M059J (cell line): ENCODE data around the gene CCDC88C. TPM values are rescaled to one million over a fixed set of nuclear protein-coding genes. Genes with fewer than 3 reads are reported as not detected.
"Not testable (repeated sequence)": the region's sequence is repeated elsewhere in the genome, so short reads cannot be mapped to it uniquely, and the experiment has no call there.

Experiments
- DNase-seq: peaks from one replicate; pipeline ENCODE4 v3.0.0-alpha.2; 2012; ENCODE audit warnings: low read depth
- total RNA-seq: library from RNA; depleted of rRNA; stranded (reverse); fragments of >200 nt; shearing (Covaris generic); gene quantifications from 2 replicates; pipeline ENCODE4 v1.2.3, GENCODE V29; 2014

Gene CCDC88C
- total RNA-seq, 1 experiment from 2014 or later = 1.6 TPM

DNA sequence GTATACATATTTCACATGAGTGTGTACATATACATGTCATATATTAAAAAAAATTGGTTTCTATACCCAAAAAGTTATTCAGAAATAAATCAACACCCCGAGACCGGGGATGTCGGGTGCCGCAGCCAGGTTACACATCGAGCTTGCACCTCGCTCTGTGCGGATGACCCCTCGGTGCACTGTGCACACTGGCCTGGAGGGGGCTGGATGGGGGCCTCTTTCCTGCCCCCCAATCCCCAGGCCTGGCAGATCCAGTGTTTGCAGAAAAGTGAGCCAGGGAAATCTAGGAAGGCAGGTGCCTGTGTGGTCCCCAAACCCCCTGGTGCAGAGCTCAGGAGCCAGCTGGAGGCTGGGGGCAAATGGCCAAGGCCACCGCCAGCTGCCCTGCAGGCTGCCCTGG lies 146.0 kb downstream of the CCDC88C start:
- no peak for DNase-seq

DNA sequence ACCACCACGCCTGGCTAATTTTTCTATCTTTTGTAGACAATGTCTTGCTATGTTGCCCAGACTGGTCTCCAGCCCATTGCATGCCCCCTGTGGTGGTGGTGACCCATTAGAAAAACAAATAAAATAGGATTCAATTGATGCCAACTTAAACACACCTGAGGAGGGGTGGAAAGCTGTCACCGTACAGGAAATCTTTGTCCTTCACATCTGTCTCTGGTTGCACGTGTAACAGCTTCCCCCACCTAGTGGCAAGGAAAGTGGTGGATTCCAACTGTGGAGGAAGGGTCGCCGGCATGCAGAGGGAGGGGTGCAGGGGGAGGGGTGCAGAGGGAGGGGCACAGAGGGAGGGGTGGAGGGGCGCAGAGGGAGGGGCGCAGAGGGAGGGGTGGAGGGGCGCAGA lies 147.0 kb downstream of the CCDC88C start:
- DNase-seq = no peak

DNA sequence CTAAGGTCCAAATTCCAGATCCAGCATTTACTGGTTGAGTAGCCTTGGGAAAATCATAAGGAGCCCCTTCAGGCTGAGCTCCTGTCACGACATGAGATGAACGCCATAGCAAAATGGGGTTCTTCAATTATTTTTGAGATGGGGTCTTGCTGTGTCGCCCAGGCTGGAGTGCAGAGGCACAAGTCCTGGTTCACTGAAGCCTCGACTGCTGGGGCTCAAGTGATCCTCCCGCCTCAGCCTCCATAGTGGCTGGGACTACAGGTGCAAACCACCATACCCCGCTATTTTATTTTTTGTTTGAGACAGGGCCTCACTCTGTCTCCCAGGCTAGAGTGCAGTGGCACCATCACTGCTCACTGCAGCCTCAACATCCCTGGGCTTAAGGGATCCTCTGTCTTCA lies 147.4 kb downstream of the CCDC88C start:
- DNase-seq = no peak

DNA sequence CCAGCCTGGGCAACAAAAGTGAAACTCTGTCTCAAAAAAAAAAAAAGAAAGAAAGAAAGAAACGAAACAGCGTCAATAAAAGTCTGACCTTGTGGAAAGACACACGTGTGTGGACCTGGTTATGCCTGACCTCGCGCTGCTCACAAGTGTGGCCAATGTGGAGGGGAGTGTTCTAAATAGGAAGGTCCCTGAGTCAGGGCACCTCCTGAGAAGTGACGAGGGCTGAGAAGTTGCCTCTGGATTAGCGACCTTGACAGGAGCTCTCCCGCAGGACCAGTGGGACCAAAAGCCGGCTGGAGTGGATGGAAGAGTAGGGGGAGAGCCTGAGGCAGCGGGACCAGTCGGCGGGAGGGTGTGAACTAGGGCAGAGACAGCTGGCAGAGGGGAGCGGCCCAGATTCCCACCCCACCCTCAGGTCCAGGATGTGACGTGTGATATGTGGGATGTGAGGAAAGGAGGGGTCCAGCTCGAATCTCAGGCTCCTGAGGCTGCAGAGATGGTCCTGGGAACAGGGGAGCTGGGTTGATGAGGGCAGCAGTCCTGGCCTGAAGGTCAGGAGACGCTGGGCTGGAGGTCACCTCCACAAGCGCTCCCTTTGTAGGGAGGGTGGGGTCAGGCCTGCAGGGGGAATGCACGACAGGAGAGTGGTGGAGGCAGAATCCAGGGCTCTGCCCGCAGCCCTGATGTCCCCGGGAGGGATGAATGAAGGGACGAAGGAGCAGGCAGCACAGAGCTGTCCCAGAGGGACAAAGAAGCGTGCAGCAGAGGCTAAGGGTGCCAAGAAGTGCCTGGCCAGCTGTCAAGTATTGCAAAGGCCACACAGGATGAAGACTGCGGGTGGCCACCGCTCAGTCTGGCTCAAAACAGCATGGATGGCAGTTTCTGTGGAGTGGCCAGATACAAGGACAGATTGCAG lies 148.3 kb downstream of the CCDC88C start:
- DNase-seq = peak; percentile 16

DNA sequence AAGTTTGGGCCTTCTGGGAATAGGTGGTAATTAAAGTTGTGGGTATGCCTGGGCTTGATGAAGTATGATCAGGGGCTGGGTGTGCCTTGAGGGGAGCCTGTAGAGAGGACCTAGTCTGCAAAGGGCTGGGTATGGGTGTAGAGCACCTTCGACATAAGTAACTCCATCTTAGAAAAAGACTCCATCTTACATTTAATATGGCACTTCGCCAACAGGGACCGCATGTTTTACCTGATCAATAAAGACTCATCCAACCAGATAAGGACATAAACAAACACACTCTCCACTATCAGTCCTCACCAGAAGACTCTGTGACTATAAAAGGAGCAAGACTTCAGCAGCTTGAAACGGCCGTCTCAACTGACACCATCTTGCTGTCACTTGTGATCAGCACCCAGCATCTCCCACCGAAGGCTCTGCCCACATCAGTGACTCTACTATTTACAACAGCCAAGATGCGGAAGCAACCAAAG lies 149.6 kb downstream of the CCDC88C start:
- DNase-seq = no peak

DNA sequence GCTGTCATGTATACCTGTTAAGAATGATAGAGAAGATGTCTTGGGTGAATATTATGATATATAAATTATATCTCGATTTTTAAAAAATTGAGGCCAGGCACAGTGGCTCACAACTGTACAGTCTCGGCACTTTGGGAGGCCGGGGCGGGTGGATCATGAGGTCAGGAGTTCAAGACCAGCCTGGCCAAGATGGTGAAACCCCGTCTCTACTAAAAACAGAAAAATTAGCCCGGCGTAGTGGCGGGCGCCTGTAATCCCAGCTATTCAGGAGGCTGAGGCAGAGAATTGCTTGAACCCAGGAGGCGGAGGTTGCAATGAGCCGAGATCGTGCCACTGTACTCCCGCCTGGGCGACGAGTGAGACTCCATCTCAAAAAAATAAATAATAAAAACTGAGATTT lies 151.3 kb downstream of the CCDC88C start:
- not testable (repeated sequence) for DNase-seq

DNA sequence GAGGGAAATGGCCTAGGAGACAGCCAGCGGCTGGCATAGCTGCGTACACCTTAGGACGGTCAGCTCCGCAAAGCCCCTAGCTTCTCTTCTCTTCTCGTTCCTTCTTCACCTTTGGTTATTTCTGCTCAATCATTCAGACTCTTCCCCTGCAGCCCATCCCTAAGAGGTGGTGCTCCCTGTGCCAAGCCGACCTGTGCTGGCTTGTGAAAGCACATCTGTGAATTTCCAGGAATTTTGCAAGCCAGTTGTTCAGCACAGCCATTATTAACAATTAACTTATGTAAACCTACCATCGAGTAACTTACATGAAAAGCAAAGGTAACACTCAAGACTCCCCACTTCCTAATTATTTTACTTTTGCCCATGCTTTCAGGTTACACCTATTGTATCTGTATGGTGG lies 152.2 kb downstream of the CCDC88C start:
- DNase-seq = no peak

DNA sequence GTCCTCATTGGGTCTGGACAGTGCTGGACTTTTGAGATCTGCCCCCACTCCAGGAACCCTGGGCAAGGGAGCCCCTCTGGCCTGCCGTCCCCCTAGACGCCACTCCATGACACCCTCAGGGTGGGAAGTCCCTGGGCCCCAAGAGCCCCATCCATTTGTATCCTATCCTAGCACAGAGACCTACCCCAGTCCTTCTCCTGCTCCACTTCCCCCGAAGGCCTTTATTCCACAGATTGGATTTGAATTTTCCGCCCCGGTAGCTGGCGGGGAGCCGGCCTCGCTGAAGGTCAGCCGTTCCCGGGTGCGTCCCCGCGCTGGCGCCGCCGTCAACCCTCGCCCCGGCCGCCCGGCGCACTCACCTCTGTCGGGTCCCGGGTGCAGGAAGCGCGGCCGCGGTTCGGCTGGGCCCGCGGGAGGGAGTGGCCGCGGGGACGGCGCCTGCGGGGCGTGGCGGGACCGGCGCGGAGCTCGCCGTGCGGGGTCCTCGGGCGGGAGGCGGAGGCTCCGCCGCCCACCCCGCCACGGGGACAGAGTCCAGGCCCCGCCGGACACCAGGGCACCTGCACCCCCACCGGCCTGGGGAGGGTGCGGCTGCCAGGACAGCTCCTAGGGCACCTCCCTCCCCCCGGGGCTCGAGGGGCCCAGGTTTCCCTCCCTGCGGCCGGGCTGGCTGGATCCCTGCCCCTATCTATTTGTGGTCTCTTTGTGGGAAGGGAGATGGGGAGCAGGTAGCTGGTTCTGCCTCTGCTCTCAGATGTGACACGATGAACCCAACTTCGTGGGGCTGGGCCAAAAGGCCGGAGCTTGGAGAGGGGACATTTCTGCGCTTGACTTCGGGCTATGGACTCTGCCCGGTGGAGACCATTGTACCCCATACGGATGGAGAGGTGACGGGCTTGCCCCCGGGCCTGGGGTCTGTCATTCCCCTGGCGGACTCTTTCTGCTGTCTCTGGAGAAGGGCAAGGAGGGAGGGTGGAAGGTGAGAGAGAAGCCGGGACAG lies 153.2 kb downstream of the CCDC88C start:
- DNase-seq = no peak

DNA sequence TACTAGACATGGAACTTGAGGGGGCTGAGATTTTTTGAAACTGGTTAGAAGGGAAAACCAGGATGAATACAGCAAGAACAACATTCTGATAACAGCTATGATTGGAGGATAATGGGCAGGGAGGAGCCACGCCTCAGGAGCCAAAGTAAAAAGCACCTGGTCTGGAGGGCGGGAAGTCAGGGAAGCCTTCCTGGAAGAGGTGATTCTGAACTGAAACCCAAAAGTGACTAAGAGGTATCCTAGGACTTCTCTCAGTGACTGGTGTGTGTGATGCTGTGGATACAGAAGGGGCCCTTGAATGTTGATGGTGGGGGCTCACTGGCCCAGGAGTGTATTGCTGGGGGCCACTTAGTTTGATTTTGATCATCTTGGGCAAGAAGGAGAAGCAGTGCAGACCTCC lies 154.3 kb downstream of the CCDC88C start:
- no peak for DNase-seq

DNA sequence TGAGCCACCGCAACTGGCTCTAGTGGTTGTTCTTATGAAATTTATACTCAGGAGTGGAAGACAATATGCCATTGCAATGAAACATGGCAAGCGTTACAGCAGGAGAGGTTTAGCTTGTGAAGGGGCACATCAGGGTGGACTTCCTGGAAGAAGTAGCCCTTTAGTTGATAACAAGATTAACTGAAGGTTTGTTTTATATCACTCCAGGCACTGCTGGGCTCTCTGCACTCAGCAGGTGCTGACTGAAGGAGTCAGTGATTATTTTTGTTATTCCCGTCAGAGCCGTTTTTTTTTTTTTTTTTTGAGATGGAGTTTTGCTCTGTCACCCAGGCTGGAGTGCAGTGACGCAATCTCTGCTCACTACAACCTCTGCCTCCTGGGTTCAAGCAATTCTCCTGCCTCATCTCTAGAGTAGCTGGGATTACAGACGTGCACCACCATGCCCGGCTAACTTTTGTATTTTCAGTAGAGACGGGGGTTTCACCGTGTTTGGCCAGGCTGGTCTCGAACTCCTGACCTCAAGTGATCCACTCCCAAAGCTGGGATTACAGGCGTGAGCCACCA lies 155.6 kb downstream of the CCDC88C start:
- no peak for DNase-seq

DNA sequence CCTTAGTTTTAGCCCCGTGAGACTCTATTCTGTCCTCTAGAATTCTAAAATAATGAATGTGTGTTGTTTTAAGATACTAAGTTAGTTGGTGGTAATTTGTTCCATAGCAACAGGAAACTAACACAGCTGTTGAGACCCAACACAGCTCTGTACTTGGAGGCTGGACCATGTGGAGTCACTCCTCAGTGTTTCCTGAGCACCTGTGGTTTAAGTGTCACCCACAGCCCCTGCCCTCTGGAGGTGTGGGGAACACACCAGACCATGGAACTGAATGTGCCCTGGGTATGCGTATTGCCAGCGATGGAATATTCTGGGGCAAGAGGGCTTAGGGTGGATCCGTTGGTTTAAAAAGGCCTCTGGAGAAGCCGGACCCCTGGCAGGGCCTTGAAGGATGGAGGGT lies 156.5 kb downstream of the CCDC88C start:
- no peak for DNase-seq

DNA sequence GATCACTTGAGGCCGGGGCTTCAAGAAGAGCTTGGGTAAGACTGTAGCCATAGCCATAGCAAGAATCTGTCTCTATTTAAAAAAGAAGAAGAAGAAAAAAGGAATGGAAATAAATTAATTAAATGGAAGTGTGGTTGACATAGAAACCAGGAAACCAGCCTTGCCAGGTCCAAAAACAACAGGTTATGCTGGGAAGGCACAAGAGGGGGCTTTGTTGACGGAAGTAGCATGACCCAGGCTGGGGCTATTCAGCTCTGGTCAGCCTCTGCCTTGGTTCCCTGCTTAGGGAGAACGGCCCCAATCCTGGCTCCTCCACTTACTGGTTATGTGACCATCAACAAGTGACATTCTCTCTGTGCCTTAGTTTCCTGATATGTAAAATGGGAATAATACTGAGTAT lies 158.7 kb downstream of the CCDC88C start:
- no peak for DNase-seq

DNA sequence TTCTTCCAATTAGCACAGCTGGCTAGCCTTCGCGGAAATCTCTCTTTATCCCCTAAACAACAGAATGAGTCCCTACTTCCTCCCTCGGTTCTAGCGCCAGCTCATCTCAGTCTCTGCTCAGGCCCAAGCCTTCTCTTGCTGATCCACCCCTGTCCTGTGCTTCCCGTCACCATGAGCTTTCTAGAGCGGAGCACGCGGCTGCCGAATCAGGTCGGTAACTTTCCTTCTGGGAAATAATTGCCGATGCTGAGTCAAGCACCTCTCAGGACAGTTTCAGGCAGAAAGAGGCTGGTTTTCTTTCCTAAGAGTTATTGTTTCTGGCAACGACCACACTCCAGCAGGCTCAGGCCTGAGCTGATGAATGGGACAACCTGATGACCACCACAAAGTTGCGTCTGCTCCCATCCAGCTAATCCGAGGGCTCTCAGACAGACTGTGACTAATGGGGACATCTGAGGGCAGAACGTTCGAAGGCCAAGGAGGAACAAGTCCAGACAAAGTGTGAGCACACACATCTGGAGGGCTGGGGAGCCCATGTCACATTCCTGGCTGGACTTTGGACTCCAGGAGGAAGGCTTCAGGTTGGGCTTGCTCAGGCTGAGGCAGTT lies 159.5 kb downstream of the CCDC88C start:
- no peak for DNase-seq

DNA sequence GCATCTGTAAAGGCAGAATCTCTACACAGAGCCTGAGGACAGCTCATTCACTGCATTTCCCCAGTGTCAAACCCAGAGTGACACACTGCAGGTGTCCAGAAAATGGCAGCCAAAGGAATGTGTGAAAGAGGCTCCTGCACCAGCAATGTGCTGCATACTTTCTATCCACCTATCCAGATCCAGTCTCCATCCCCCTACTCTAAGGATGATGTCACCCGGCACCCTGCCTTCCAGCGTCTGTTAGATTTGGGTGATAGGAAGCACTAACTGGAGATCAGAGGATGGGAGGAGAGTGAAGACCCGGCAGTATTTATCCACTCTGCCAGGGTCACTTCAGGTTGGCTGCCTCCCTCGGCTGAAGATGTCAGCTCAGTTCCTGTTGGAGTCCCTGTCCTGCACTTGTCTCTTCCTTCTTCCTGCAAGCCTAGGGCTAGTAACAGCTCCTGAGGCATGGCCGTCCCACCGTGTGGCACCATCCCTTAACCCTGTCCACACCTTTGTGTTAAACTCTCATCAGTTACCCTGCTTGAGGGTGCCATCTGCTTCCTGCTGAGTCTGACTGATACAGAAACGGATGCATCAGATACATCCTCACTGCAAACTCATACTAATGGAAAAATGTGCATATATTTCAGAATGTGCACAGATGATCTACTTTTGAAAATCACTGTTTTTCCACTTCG lies 160.2 kb downstream of the CCDC88C start:
- no peak for DNase-seq

DNA sequence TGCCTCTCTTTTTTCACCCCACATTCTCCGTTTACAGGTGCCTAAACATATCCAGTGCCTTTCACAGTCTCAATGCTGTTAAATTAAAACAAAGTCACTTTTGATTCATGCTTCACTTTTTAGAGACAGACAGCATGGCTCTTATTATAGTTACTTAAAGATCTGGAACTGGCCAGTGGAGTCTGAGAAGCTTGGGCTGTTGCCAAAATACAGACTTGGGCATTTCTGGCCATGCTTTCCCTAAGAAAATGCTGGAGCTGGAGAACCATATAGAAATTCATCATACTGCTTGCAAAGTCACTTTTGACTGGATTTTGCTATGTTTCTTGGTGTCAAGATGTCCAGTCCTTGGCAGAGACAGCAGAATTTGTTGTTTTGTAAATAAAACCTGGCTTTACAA lies 161.0 kb downstream of the CCDC88C start:
- no peak for DNase-seq

DNA sequence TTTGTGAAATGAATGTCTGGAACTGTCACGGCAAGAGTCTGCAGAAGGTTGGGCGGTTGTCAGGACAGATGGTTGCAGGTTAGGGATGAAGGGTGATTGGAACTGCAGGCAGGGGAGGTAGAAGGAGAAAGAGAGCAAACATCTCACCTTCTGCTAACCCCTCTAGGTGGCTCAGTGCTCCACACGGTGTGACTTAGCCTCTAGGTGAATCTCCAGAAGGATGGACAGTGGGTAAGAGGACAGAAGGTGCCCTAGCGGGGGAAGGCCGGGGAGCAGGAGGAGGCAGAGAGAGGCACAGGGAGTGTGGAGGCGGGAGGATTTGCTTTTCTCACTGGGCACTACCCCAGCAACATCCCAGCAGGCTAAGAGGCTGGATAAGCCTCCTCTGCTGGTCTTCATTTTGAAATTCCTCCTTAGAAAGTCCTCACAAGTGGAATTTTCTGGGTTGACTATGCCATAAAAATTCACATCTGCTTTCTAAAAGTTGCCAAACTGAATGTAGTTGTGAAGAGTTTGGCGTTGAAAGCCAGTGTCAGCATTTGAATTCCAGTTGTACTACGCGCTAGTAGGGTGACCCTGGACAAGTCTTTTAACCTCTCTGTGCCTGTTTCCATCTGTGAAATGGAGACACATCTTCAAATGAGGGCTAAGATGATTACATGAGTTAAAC lies 162.5 kb downstream of the CCDC88C start:
- no peak for DNase-seq

DNA sequence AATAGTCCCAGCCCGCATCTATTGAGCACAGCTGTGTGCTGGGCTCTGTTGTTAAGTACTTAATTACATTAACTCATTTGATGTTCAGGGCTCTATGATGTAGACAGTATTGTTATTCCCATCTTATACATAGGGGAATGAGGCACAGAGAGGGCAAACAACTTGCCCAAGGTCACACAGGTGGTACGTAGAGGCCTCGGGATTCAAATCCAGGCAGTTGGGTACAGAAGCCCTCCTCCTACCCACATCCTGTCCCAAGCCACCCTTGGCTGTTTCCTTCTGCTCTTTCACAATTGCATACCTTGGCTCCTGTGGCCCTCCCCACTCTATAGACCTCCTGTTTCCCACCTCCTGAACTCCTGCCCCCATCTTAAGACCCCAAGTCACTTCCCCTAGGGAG lies 163.2 kb downstream of the CCDC88C start:
- DNase-seq = no peak

DNA sequence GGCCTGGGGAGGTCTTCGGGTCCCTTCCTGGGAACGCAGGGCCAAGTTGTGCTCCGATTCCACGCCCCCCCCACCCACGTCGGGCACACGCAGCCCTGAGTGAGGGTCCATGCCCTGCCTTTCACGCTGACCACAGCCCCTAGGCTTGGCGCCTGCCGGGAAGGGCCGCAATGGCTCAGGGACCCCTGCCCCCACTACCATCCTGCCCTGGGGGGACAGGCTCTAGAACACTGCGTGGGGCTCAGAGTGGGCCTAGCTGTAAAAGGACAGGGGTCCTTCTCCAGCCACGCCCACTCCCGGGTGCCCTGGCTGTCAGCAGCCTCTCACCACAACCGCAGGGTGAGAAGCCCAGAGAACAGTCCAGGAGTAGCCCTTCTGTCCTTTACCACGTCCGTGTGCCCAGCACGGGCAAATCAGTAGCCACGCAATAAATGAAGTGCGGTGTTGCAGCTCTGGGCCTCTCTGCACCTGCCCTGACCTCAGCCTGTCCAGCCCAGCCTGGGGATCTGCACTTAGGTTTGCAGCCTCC lies 163.8 kb downstream of the CCDC88C start:
- DNase-seq = no peak

DNA sequence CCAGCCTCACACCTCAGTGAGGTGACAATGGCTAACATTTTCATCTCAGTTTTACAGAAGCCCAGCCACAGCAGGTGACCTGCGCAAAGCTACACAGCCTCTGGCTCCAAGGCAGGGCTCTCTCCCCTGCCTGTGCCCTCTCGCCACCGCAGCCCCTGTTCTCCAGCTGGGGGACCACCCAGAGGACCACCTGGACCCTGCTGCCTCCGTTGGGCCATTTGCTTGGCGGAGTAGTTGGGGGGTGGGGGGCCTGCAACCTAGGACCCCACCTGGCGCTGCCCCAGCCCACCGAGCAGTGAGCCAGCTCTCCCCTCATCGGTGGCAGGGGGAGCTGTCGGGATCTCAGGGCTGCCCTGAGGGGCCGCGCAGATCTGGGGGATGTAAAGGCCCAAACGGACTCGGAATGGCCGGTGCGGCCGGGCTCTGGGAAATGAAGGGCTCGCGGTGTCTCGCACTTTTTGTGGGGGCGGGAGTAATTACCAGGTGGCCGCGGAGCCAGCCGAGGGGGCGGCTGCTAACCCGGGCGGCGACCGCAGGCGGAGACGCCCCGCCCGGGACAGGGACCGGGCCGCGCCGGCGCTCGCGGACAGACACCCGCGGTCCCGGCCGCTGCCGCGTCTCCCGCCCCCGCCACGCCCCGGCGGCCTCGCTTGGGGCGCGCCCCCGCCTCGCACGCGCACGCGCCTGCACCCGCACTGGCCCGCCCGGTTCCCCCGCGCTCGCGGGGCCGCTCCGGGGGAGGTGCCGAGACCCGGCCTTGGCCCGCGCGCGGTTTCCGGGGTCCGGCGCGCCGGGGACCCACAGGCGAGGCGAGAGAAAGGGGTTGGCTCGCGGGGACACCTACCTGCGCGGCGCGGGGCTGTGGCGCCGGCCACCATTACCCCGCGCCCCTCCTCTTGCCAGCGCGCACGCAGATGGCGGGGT lies 164.5 kb downstream of the CCDC88C start:
- no peak for DNase-seq
